Immature natural killer cell (primary cell): ENCODE results near the gene HMG20B. TPM values are rescaled to one million over a fixed set of nuclear protein-coding genes. Genes with fewer than 3 reads are reported as not detected.

ENCODE experiments used
- DNase-seq, 3 donors: peaks; one replicate each; pipeline ENCODE4 v3.0.0; 2022; ENCODE audit warnings: mixed read lengths in 1 of 3
- H3K27ac Mint-ChIP-seq, 6 donors: one replicate each; pipeline ENCODE4 v1.8.0; 2020; ENCODE audit warnings: mixed read lengths in 6 of 6, mild to moderate bottlenecking in 5 of 6, inconsistent platforms in 4 of 6, moderate library complexity in 3 of 6
- H3K27me3 Mint-ChIP-seq, 3 donors: one replicate each; pipeline ENCODE4 v1.8.0; 2020 to 2021; ENCODE audit warnings: low read depth in 3 of 3, mild to moderate bottlenecking in 3 of 3, mixed read lengths in 3 of 3, moderate library complexity in 3 of 3, inconsistent platforms in 1 of 3
- H3K36me3 Mint-ChIP-seq, 3 donors: one replicate each; pipeline ENCODE4 v1.8.0; 2020; ENCODE audit warnings: mixed read lengths in 3 of 3, inconsistent platforms in 2 of 3, mild to moderate bottlenecking in 2 of 3
- H3K4me1 Mint-ChIP-seq, 2 donors: one replicate each; pipeline ENCODE4 v1.8.0; 2020; ENCODE audit warnings: inconsistent platforms in 2 of 2, mild to moderate bottlenecking in 2 of 2, mixed read lengths in 2 of 2, moderate library complexity in 1 of 2
- H3K4me3 Mint-ChIP-seq, 5 donors: one replicate each; pipeline ENCODE4 v1.8.0; 2020; ENCODE audit warnings: mild to moderate bottlenecking in 5 of 5, mixed read lengths in 5 of 5, inconsistent platforms in 3 of 5, moderate library complexity in 3 of 5
- H3K9me3 Mint-ChIP-seq, 6 donors: one replicate each; pipeline ENCODE4 v1.8.0; 2020; ENCODE audit warnings: mild to moderate bottlenecking in 6 of 6, mixed read lengths in 6 of 6, inconsistent platforms in 4 of 6, moderate library complexity in 3 of 6
- polyA plus RNA-seq, 3 donors: library from polyadenylated mRNA; unstranded; fragments of 300-500 nt; fragmentation: Illumina TruSeq; gene quantifications; one replicate each; pipeline ENCODE4 v1.2.3, GENCODE V29; 2021

Gene HMG20B
- polyA plus RNA-seq, 3 donors from 2014 or later, result 42.9 to 74.8 (median 60.1) TPM

DNA sequence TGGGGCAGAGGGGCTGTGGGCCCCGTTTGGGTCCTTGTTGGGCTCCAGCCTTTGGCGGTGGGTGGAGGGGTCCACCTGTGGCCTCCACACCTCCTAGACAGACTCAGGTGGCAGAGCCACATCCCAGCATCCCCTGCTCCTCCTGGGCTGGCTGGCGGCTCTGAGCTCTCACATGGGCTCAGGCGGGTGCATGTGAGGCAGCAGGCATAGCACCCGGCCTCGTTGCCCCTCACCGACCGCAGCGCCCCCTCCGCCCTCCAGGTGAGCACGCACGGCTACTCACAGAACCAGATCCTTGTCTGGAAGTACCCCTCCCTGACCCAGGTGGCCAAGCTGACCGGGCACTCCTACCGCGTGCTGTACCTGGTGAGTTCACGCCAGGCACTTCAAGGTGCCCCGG, 39.7 kb upstream of the HMG20B start:
- H3K27ac Mint-ChIP-seq, result no peak overlapping the region
- no peaks in the 10 kb centered on the region for H3K9me3 Mint-ChIP-seq
- H3K4me3 Mint-ChIP-seq, result no peak overlapping the region
- peaks cover 0 to 6% (median 5%) of the 10 kb centered on the region in 3 donors for H3K36me3 Mint-ChIP-seq
- no peaks in the 10 kb centered on the region for H3K4me1 Mint-ChIP-seq
- DNase-seq, result no peak
- H3K27me3 Mint-ChIP-seq, result peaks cover 0 to 3% (median 1%) of the 10 kb centered on the region in 3 donors

DNA sequence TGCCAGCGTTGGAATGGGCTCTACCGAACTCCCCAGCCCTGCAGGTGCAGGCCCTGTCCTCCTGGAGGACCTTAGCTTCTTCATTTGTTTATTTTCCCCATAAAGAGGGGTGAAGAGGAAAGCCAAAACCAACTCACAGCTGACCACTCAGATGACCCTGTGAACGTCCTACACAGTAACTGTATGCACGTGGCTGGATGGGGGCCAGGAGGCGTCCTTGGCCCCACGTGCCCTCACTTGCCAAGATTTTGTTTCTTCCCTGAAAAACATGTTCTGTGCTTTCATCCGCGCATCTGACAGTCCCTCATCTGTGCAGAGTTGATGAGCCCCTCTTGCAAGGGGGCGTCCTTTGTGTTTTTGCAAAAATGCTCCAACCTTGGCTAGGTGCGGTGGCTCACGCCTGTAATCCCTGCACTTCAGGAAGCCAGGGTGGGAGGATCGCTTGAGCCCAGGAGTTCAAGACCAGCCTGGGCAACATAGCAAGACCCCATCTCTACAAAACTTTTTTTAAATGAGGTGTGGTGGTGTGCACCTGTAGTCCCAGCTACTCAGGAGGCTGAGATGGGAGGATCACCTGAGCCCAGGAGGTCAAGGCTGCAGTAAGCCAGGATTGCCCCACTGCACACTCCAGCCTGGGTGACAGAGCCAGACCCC, 39.1 kb upstream of the HMG20B start:
- peaks cover 0 to 7% (median 5%) of the 10 kb centered on the region in 3 donors for H3K36me3 Mint-ChIP-seq
- H3K27me3 Mint-ChIP-seq, result peaks cover 0 to 3% (median 1%) of the 10 kb centered on the region in 3 donors
- no peak overlapping the region for H3K4me3 Mint-ChIP-seq
- DNase-seq, result no peak
- no peaks in the 10 kb centered on the region for H3K9me3 Mint-ChIP-seq
- H3K4me1 Mint-ChIP-seq, result no peaks in the 10 kb centered on the region
- peak overlapping the region in 1 of 6 donors; percentile 28 for H3K27ac Mint-ChIP-seq

DNA sequence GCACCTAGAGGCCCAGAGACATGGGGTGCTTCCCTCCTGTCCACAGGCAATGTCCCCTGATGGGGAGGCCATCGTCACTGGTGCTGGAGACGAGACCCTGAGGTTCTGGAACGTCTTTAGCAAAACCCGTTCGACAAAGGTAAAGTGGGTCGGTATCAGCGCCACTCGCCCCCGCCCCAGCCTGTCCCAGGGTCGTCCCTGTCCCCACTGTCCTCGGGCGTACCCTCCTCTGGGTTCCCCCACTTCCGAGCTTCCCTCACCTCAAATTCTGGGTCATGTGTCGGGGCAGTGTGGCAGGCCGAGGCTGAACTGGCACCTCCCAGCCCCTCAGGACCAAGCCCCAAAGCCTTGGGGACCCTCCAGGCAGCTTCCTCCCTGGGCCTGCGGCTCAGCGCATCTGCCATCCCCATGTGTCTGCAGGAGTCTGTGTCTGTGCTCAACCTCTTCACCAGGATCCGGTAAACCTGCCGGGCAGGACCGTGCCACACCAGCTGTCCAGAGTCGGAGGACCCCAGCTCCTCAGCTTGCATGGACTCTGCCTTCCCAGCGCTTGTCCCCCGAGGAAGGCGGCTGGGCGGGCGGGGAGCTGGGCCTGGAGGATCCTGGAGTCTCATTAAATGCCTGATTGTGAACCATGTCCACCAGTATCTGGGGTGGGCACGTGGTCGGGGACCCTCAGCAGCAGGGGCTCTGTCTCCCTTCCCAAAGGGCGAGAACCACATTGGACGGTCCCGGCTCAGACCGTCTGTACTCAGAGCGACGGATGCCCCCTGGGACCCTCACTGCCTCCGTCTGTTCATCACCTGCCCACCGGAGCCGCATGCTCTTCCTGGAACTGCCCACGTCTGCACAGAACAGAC, 38.1 kb upstream of the HMG20B start:
- H3K4me1 Mint-ChIP-seq, result no peaks in the 10 kb centered on the region
- no peak for DNase-seq
- H3K9me3 Mint-ChIP-seq, result peaks cover 0 to under 1% (median 0%) of the 10 kb centered on the region in 6 donors
- peaks cover 0 to 7% (median 6%) of the 10 kb centered on the region in 3 donors for H3K36me3 Mint-ChIP-seq
- H3K27ac Mint-ChIP-seq, result no peak overlapping the region
- H3K4me3 Mint-ChIP-seq, result no peak overlapping the region
- peaks cover 0 to 3% (median 1%) of the 10 kb centered on the region in 3 donors for H3K27me3 Mint-ChIP-seq

DNA sequence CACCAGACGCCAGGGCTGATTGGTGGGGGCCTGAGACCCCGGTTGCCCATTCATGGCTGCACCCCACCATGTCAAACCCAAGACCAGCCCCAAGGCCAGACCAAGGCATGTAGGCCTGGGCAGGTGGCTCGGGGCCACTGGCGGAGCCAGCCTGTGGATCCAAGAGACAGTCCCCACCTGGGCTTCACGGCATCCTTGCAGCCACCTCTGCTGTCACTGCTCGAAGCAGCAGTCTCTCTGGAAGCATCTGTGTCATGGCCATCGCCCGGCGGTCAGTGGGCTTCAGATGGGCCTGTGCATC, 37.6 kb upstream of the HMG20B start:
- Mint-ChIP-seq H3K9me3 (peaks cover 0 to 3% (median 0%) of the 10 kb centered on the region in 6 donors), H3K27ac (no peak overlapping the region), H3K4me1 (no peaks in the 10 kb centered on the region), H3K4me3 (no peak overlapping the region), H3K27me3 (peaks cover 0 to 3% (median 1%) of the 10 kb centered on the region in 3 donors), H3K36me3 (peaks cover 0 to 8% (median 7%) of the 10 kb centered on the region in 3 donors)
- no peak for DNase-seq

DNA sequence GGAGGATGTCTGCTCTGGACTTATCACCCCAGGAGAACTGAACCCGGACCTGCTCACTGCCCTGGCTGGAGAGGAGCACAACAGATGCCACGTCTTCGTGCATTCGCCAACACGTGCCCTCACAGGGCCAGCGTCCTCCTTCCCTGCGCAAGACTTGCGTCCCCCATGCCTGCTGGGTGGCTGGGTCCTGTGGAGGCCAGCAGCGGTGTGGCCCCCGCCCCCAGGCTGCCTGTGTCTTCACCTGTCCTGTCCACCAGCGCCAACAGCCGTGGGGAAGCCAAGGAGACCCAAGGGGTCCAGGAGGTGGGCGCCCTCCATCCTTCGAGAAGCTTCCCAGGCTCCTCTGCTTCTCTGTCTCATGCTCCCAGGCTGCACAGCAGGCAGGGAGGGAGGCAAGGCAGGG, 37.2 kb upstream of the HMG20B start:
- Mint-ChIP-seq H3K9me3 (peaks cover 0 to 3% (median 0%) of the 10 kb centered on the region in 6 donors), H3K36me3 (peaks cover 0 to 8% (median 7%) of the 10 kb centered on the region in 3 donors), H3K27ac (no peak overlapping the region), H3K4me1 (no peaks in the 10 kb centered on the region), H3K27me3 (peaks cover 0 to 3% (median 1%) of the 10 kb centered on the region in 3 donors), H3K4me3 (no peak overlapping the region)
- no peak for DNase-seq

DNA sequence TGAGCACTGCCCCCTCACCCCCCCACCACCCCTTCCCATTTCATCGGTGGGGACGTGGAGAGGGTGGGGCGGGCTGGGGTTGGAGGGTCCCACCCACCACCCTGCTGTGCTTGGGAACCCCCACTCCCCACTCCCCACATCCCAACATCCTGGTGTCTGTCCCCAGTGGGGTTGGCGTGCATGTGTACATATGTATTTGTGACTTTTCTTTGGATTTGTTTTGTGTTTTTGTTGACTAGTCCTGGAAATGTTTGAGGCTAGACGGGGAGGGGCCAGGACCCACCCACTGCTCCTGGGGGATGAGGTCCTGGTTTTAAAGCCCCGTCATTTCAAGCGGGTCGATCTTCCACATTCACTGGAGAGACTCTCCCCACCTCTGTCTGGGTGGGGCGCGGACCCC, 36.8 kb upstream of the HMG20B start:
- no peaks in the 10 kb centered on the region for H3K4me1 Mint-ChIP-seq
- H3K27ac Mint-ChIP-seq, result peak overlapping the region in 1 of 6 donors; percentile 28
- no peak overlapping the region for H3K4me3 Mint-ChIP-seq
- peaks cover 0 to 8% (median 7%) of the 10 kb centered on the region in 3 donors for H3K36me3 Mint-ChIP-seq
- DNase-seq, result no peak
- peaks cover 0 to 3% (median 1%) of the 10 kb centered on the region in 3 donors for H3K27me3 Mint-ChIP-seq
- peaks cover 0 to 3% (median 0%) of the 10 kb centered on the region in 6 donors for H3K9me3 Mint-ChIP-seq

DNA sequence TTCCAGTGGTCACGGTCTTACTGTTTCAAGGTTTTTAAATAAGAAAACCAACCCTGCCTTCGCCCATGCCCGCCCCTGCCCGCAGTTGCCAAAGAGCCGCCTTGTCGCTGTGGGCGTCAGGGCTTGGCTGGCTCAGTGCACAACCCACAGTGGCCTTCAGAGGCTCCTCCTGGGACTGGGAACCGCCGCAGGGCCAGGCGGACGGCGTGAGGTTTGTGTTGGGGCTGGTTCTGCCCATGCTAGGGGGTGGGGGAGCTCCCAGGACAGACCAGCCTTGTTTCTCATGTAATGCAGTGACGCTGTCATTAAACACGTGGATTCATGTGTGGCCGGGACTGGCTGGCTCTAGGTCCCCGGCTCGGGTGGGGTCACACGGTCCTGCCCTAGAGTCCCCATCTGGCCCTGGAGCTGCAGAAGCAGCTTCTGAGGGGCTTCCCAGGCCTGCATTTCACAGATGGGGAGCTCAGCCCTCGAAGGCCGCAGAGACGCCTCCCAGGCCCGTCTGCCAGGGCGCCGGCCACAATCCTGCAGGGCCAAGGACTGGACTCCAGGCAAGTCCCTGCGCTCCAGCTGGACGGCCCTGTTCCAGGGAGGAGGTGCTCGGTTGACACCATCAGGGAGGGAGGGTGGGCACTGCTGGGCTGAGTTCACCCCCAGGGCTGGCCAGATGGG, 36.2 kb upstream of the HMG20B start:
- Mint-ChIP-seq H3K9me3 (peaks cover 0 to 3% (median 0%) of the 10 kb centered on the region in 6 donors), H3K27me3 (peaks cover 0 to 2% (median 0%) of the 10 kb centered on the region in 3 donors), H3K4me3 (no peak overlapping the region), H3K4me1 (no peaks in the 10 kb centered on the region), H3K36me3 (peaks cover 0 to 4% (median 3%) of the 10 kb centered on the region in 3 donors), H3K27ac (no peak overlapping the region)
- DNase-seq, result no peak

DNA sequence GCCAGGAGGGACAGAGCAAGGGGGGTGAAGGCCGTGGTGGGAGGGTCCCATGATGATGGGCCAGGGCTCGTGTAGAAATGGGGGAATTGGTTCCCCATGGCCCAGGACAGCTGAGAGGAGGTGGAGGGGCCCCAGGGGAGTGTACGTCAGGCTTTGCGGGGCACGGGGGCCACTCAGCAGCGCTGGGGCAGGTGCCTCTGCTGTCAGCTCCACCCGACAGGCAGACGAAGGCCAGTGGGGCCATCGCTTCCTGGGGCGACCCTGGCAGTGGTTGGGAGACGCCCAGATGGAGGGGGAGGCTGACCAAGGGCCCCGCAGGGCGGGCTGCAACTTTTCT, 35.7 kb upstream of the HMG20B start:
- Mint-ChIP-seq H3K27me3 (peaks cover 0 to 2% (median 0%) of the 10 kb centered on the region in 3 donors), H3K4me3 (no peak overlapping the region), H3K9me3 (peaks cover 0 to 3% (median 0%) of the 10 kb centered on the region in 6 donors), H3K27ac (no peak overlapping the region), H3K4me1 (no peaks in the 10 kb centered on the region), H3K36me3 (peaks cover 0 to 4% (median 3%) of the 10 kb centered on the region in 3 donors)
- no peak for DNase-seq

DNA sequence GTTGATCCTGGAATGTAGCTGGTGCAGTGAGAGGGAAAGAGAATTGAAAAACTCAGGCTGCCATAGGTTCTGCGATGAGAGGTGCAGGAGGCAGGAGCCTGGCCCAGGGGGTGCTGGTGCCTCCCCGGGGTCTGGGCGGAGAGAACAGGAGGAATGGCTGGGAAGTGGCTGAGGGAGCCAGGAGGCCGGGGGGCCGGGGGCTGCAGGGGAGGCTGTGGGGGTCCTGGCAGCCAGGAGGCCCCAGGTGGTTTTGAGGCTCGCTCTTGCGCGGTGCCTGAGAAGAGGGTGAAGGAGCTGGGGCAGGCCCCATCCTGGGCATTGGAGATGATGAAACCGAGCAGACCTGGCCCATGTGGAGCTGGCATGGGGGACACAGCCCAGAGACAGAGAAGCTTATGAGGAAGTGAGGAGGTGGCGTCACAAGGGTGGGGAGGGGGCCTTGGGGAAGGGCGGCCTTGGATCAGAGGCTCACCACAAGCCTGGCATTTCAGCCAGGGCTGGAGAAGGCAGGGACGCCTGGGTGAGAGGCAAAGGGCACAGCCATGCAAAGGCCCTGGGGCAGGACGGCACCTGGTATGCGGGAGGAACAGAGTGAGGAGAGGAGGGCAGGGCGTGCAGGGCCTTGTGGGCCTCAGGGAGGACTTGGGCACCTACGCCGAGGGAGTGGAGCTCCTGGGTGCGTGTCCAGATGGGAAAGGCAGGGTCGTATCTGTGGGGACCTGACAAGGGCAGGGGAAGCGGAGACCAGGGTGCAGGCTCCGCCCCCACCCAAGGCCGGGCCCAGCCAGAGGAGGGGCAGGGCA, 35.1 kb upstream of the HMG20B start:
- DNase-seq, result no peak
- Mint-ChIP-seq H3K4me1 (no peaks in the 10 kb centered on the region), H3K36me3 (peaks cover 0 to 4% (median 3%) of the 10 kb centered on the region in 3 donors), H3K27me3 (peaks cover 0 to 2% (median 0%) of the 10 kb centered on the region in 3 donors), H3K9me3 (peaks cover 0 to 3% (median 0%) of the 10 kb centered on the region in 6 donors), H3K4me3 (no peak overlapping the region), H3K27ac (no peak overlapping the region)

DNA sequence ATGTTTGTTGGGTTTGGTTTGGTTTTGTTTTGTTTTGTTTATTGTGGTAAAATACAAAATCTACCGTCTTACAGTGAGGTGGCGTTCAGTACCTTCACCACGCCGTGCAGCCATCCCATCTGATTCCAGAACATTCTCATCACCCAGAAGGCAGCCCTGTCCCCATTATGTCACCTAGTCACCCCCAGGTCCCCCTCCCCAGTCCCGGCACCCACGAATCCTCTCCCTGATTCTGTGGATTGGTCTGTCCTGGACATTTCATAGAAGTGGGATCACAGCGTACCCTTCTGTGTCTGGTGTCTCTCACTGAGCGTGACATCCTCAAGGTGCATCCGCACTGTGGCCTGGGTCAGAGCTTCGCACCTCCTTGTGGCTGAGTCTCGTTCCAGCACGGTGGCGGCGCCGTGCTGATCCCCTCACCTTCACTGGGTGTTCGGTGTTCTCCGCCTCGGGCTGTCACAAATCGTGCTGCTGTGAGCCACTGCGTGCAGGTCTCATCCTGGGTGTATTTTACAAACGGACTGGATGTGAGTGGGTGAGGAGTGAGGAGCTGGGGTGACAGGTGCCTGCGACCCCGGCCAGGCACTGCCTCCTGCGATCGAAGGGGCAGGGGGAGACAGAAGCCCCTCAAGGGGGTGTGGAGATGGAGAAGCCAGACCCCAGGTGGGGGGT, 34.4 kb upstream of the HMG20B start:
- Mint-ChIP-seq H3K9me3 (peaks cover 0 to 3% (median 0%) of the 10 kb centered on the region in 6 donors), H3K4me3 (no peak overlapping the region), H3K4me1 (no peaks in the 10 kb centered on the region), H3K27me3 (peaks cover 0 to 2% (median 0%) of the 10 kb centered on the region in 3 donors), H3K27ac (peak overlapping the region in 1 of 6 donors; percentile 46), H3K36me3 (peaks cover 0 to 4% (median 3%) of the 10 kb centered on the region in 3 donors)
- no peak for DNase-seq

DNA sequence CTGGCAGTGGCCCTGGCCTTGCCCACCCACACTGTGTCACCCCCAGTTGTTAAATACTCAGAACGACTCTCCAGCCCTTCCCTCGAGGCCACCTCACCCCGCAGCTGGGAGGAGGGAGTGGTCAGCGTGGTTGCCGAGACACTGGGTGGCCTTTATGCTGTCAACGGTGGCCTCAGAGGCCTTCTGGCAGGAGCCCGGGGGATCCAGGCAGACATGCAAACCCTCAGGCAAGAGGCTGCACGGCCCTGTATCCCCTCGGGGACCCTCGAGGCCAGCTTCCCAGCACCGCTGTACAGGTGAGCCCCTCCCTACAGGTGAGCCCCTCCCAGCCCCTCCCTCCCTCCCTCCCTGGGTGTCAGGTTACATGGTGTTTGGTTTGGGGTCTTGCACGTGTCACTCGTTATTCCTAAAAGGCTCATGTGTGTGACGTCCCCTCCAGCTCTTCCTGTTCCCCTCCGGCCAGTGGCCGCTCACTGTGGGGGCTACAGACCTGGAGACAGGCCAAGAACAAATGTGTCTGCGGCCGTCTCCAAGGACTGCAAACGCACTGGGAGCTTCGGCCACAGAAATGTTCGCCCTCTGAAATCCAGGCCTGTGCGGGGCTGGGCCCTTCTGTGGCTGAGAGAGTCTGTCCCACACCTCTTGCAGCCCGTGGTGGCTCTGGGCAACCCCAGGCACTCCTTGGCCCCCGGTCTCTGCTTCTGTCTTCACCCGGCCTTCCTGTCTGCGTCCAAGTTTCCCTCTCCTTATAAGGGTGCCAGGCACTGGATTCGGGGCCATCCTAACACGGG, 33.6 kb upstream of the HMG20B start, which contains the start of gene TEKTIP1:
Gene TEKTIP1, plus strand, starts transcription at position 210 of the 791 bp plus-strand sequence. Its CDS starts 4 bp downstream, at position 214.
- peaks cover 0 to 2% (median 0%) of the 10 kb centered on the region in 3 donors for H3K27me3 Mint-ChIP-seq
- H3K4me3 Mint-ChIP-seq, result no peak within 1 kb of the TSS
- H3K4me1 Mint-ChIP-seq, result no peaks in the 10 kb centered on the region
- peaks cover 0 to 4% (median 3%) of the 10 kb centered on the region in 3 donors for H3K36me3 Mint-ChIP-seq
- DNase-seq, result no peak
- peak within 1 kb of the TSS in 1 of 6 donors; percentile 46 for H3K27ac Mint-ChIP-seq
- peaks cover 0 to 3% (median 0%) of the 10 kb centered on the region in 6 donors for H3K9me3 Mint-ChIP-seq

DNA sequence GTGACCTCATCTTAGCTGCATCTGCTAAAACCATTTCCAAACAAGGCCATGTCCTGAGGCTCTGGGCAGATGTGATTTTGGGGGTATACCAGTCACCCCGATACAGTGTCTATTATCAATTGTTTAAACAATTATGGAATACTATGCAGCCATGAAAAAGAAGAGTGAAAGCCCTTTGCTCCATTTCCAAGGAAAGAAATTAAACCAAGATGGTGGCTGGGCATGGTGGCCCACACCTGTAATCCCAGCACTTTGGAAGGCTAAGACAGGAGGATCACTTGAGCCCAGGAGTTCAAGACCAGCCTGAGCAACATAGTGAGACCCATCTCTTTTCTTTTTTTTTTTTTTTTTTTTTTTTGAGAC, 33.0 kb upstream of the HMG20B start:
- no peak overlapping the region for H3K4me3 Mint-ChIP-seq
- H3K27ac Mint-ChIP-seq, result no peak overlapping the region
- peaks cover 0 to 2% (median 0%) of the 10 kb centered on the region in 3 donors for H3K27me3 Mint-ChIP-seq

More for the DNA sequence above, 33.0 kb upstream of the HMG20B start:
- H3K9me3 Mint-ChIP-seq, result peaks cover 0 to 3% (median 0%) of the 10 kb centered on the region in 6 donors
- no peak for DNase-seq
- H3K4me1 Mint-ChIP-seq, result no peaks in the 10 kb centered on the region
- peaks cover 0 to 4% (median 3%) of the 10 kb centered on the region in 3 donors for H3K36me3 Mint-ChIP-seq
